ACHN (cell line): ENCODE results near the gene PREPL.

Source experiments
- DNase-seq: peaks from one replicate; pipeline ENCODE4 v3.0.0-alpha.2; 2015
- in situ Hi-C: cut with HindIII; loops from 2 replicates; pipeline ENCODE4 v1.10.0; 2017; ENCODE audit warnings: low sequenced_read_pairs, low pct_ligation_motif_present, low pct_unique_long_range_greater_than_20kb

The PREPL gene

GRCh38 chr2:44273076-44273475 is 88.2 kb downstream of the PREPL start:
- no peak for DNase-seq
- in situ Hi-C loops, result no loop called here

DNA sequence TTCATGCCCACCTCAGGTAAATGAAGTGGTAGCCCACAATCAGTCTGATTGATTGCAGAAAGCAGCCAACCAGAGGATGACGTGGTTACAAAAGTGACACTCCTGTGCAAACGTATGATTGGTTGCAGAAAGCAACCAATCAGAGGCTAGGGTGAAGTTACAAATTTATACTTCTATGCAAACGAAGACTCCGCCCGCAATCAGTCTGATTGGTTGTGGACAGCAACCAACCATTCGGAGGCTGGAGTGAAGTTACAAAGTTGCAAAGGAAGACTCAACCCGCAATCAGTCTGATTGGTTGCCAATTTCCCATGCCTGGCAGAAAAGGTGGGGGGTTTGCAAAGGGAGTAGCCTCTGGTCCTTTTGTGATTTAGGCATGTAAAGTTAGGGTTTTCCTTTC is 90.0 kb downstream of the PREPL start:
- no peak for DNase-seq
- in situ Hi-C loops, result no loop called here

DNA sequence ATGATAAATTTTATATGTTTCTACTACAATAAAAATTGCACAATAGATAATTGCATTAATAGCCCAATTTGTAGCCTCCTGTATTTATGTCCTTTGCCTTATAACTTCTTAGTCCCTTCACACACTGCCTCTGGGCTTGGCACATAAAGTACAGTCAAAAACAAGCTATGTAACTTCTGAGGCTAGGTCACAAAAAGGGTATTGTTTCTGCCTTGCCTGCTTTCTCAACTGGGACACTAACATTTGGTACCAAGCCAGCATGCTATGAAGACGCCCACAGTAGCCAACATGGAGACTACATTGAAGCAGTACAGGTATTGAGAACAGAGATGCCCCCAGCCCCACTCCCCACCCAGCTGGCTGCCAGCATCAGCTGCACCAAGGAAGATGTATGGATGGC is 91.5 kb downstream of the PREPL start:
- in situ Hi-C loops, result no loop called here
- DNase-seq, result no peak

- in situ Hi-C loops, result no loop called here
- peak; percentile 39 for DNase-seq
Measured at GRCh38 chr2:44267796-44268648, 93.3 kb downstream of the PREPL start.
